Uterus (tissue), 4 donors: ENCODE data around the gene C13orf46. TPM values are rescaled to one million over a fixed set of nuclear protein-coding genes. Genes with fewer than 3 reads are reported as not detected.

Experiments
- DNase-seq, 2 donors: peaks; one replicate each; pipeline ENCODE4 v3.0.0-alpha.2; 2019 to 2020
- H3K27ac ChIP-seq, 2 donors: fragments of 200-600 bp; sonication (generic); 1 replicate in 1 of 2; 2 replicates in 1 of 2; pipeline ENCODE4 v1.5.1; 2016 to 2018
- H3K27me3 ChIP-seq, 2 donors: fragments of 200-600 bp; sonication (generic); one replicate each; pipeline ENCODE4 v1.5.1; 2018 to 2019; ENCODE audit warnings: control low read depth in 1 of 2
- H3K36me3 ChIP-seq, 2 donors: fragments of 200-600 bp; sonication (generic); one replicate each; pipeline ENCODE4 v1.5.1; 2019; ENCODE audit warnings: control low read depth in 1 of 2
- H3K4me1 ChIP-seq, 2 donors: fragments of 200-600 bp; sonication (generic); one replicate each; pipeline ENCODE4 v1.5.1; 2018 to 2019; ENCODE audit warnings: control low read depth in 1 of 2
- H3K4me3 ChIP-seq, 2 donors: fragments of 200-600 bp; sonication (generic); 1 replicate in 1 of 2; 2 replicates in 1 of 2; pipeline ENCODE4 v1.5.1; 2018 to 2019; ENCODE audit warnings: mild to moderate bottlenecking in 1 of 2
- H3K9me3 ChIP-seq, 2 donors: fragments of 200-600 bp; sonication (generic); one replicate each; pipeline ENCODE4 v1.5.1; 2019; ENCODE audit warnings: control low read depth in 1 of 2
- CTCF ChIP-seq, 4 experiments: fragments of 200-600 bp in 2 of 4; fragments of 450-650 bp in 2 of 4; sonication (generic) in 2 of 4; IDR thresholded peaks; one replicate each; pipeline ENCODE4 v1.5.1; 2016 to 2019; ENCODE audit warnings: antibody characterized with exemption in 4 of 4, mild to moderate bottlenecking in 2 of 4, moderate library complexity in 1 of 4
- POLR2A ChIP-seq, 2 donors: fragments of 450-650 bp; IDR thresholded peaks; one replicate each; pipeline ENCODE4 v1.6.1; 2016; ENCODE audit warnings: antibody characterized with exemption in 2 of 2, mild to moderate bottlenecking in 1 of 2, moderate library complexity in 1 of 2
- intact Hi-C: fragments of 100-400 bp; cut with DNase I; formaldehyde crosslinking; loops from one replicate; pipeline ENCODE4 v1.15.1; 2023; ENCODE audit warnings: low total_unique reads
- total RNA-seq, 4 donors: library from RNA; depleted of rRNA in 3 of 4; stranded (reverse); fragments of >200 nt in 3 of 4; gene quantifications; one replicate each; pipeline versions ENCODE4 v1.1.0 to v1.2.4, GENCODE V29; 2014 to 2023
- donor health status: DM: yes; HTN: yes; CAD: no.

Gene C13orf46
- total RNA-seq, 4 donors from 2014 or later: 0.07 to 1.7 TPM; not detected in 2

- no peak overlapping the region for H3K4me3 ChIP-seq
- intact Hi-C loops: no loop called here
- TF ChIP-seq POLR2A (IDR thresholded peaks at IDR 0.05) (no peak), CTCF (IDR thresholded peaks at IDR 0.05) (no peak)
- no peaks in the 10 kb centered on the region for H3K4me1 ChIP-seq
- H3K9me3 ChIP-seq: no peaks in the 10 kb centered on the region
- no peak overlapping the region for H3K27ac ChIP-seq
- H3K27me3 ChIP-seq: no peaks in the 10 kb centered on the region
- H3K36me3 ChIP-seq: no peaks in the 10 kb centered on the region
- no peak for DNase-seq
These were observed 55.3 kb downstream of the C13orf46 start for GRCh38 chr13:113918580-113918979.

- Histone ChIP-seq H3K9me3 (no peaks in the 10 kb centered on the region), H3K27me3 (no peaks in the 10 kb centered on the region), H3K4me3 (no peak overlapping the region), H3K4me1 (no peaks in the 10 kb centered on the region), H3K36me3 (no peaks in the 10 kb centered on the region), H3K27ac (no peak overlapping the region)
- intact Hi-C loops: no loop called here
- TF ChIP-seq POLR2A (IDR thresholded peaks at IDR 0.05) (no peak), CTCF (IDR thresholded peaks at IDR 0.05) (no peak)
- peak in 1 of 2 donors; percentile 12 for DNase-seq
These were observed 56.1 kb downstream of the C13orf46 start for GRCh38 chr13:113917594-113918371.

GRCh38 chr13:113917096-113917495, 56.8 kb downstream of the C13orf46 start:
- no peaks in the 10 kb centered on the region for H3K27me3 ChIP-seq
- no peak overlapping the region for H3K27ac ChIP-seq
- H3K9me3 ChIP-seq: no peaks in the 10 kb centered on the region
- no peak overlapping the region for H3K4me3 ChIP-seq
- peak in 1 of 2 donors; percentile 16 for DNase-seq
- no peak for TF ChIP-seq CTCF (IDR thresholded peaks at IDR 0.05)
- no peak for TF ChIP-seq POLR2A (IDR thresholded peaks at IDR 0.05)
- H3K4me1 ChIP-seq: no peaks in the 10 kb centered on the region
- intact Hi-C loops: no loop called here
- no peaks in the 10 kb centered on the region for H3K36me3 ChIP-seq

- H3K9me3 ChIP-seq: no peaks in the 10 kb centered on the region
- no peak for TF ChIP-seq POLR2A (IDR thresholded peaks at IDR 0.05)
- no peak for TF ChIP-seq CTCF (IDR thresholded peaks at IDR 0.05)
- H3K36me3 ChIP-seq: no peaks in the 10 kb centered on the region
- H3K27ac ChIP-seq: no peak overlapping the region
- H3K27me3 ChIP-seq: no peaks in the 10 kb centered on the region
- no peak overlapping the region for H3K4me3 ChIP-seq
- no peaks in the 10 kb centered on the region for H3K4me1 ChIP-seq
- intact Hi-C loops: no loop called here
- DNase-seq: peak in 1 of 2 donors; percentile 12
These were observed 57.5 kb downstream of the C13orf46 start for GRCh38 chr13:113916330-113916815.

GRCh38 chr13:113915786-113916329, 58.0 kb downstream of the C13orf46 start:
- no peak overlapping the region for H3K27ac ChIP-seq
- peak in 1 of 2 donors; percentile 10 for DNase-seq

More at GRCh38 chr13:113915786-113916329, 58.0 kb downstream of the C13orf46 start:
- H3K9me3 ChIP-seq: no peaks in the 10 kb centered on the region
- no peaks in the 10 kb centered on the region for H3K27me3 ChIP-seq
- H3K4me3 ChIP-seq: no peak overlapping the region
- H3K4me1 ChIP-seq: no peaks in the 10 kb centered on the region
- intact Hi-C loops: no loop called here
- TF ChIP-seq CTCF (IDR thresholded peaks at IDR 0.05) (no peak), POLR2A (IDR thresholded peaks at IDR 0.05) (no peak)
- no peaks in the 10 kb centered on the region for H3K36me3 ChIP-seq
